Smooth muscle cell (in vitro differentiated cells): ENCODE results near the gene BST2. TPM values are rescaled to one million over a fixed set of nuclear protein-coding genes. Genes with fewer than 3 reads are reported as not detected.

Experiments
- DNase-seq: peaks from one replicate; lab custom pipeline; 2025; ENCODE audit not compliant: unreplicated experiment; lab: John Stamatoyannopoulos, UW
- H2AFZ ChIP-seq: fragments of 200-600 bp; sonication (generic); 2 replicates; pipeline ENCODE4 v1.6.0; 2016; ENCODE audit warnings: antibody characterized with exemption, low read depth, mild to moderate bottlenecking
- H3F3A ChIP-seq: fragments of 200-600 bp; sonication (generic); 2 replicates; pipeline ENCODE4 v1.6.0; 2017; ENCODE audit warnings: antibody characterized with exemption, low read depth
- H3K27ac ChIP-seq: fragments of 200-600 bp; sonication (generic); 2 replicates; pipeline ENCODE4 v1.5.1; 2016; ENCODE audit warnings: low read depth, mild to moderate bottlenecking
- H3K27me3 ChIP-seq: fragments of 200-600 bp; sonication (generic); 2 replicates; pipeline ENCODE4 v1.6.1; 2016; ENCODE audit warnings: low read depth, mild to moderate bottlenecking
- H3K36me3 ChIP-seq: fragments of 200-600 bp; sonication (generic); 2 replicates; pipeline ENCODE4 v1.5.1; 2016; ENCODE audit warnings: low read depth
- H3K4me1 ChIP-seq: fragments of 200-600 bp; sonication (generic); 2 replicates; pipeline ENCODE4 v1.5.1; 2016; ENCODE audit warnings: low read depth
- H3K4me2 ChIP-seq: fragments of 200-600 bp; sonication (generic); 2 replicates; pipeline ENCODE4 v1.6.0; 2016; ENCODE audit warnings: mild to moderate bottlenecking
- H3K4me3 ChIP-seq: fragments of 200-600 bp; sonication (generic); 2 replicates; pipeline ENCODE4 v1.5.1; 2016; ENCODE audit warnings: mild to moderate bottlenecking
- H3K79me2 ChIP-seq: fragments of 200-600 bp; sonication (generic); 2 replicates; pipeline ENCODE4 v1.6.0; 2016; ENCODE audit warnings: low read depth, mild to moderate bottlenecking
- H3K9ac ChIP-seq: fragments of 200-600 bp; sonication (generic); 2 replicates; pipeline ENCODE4 v1.6.0; 2016; ENCODE audit warnings: low read depth
- H3K9me3 ChIP-seq: fragments of 200-600 bp; sonication (generic); replicated peaks from 2 replicates; pipeline ENCODE4 v1.5.1; 2016; ENCODE audit warnings: low read depth
- H4K20me1 ChIP-seq: fragments of 200-600 bp; sonication (generic); 2 replicates; pipeline ENCODE4 v1.6.0; 2016; ENCODE audit warnings: low read depth
- CTCF ChIP-seq: fragments of 200-600 bp; sonication (generic); IDR thresholded peaks from 2 replicates; pipeline ENCODE4 v1.5.1; 2017; ENCODE audit warnings: borderline replicate concordance, mild to moderate bottlenecking, antibody characterized with exemption; ENCODE audit not compliant: insufficient read depth, poor library complexity, severe bottlenecking
- WGBS: methylation state at CpG from one replicate; pipeline ENCODE4 v1.1.7; 2016; ENCODE audit warnings: low lambda C conversion rate; 5-methylcytosine and 5-hydroxymethylcytosine counted together
- polyA plus RNA-seq: library from polyadenylated mRNA; unstranded; fragments of >200 nt; fragmentation: Nextera tagmentation; extraction: Ambion mirVana; gene quantifications from 2 replicates; pipeline ENCODE4 v1.2.1, GENCODE V29; 2016
- total RNA-seq: library from RNA; depleted of rRNA; stranded (reverse); fragments of >200 nt; gene quantifications from 2 replicates; pipeline ENCODE4 v1.2.3, GENCODE V29; 2014

The BST2 gene
- total RNA-seq (3.7 and 5.2 TPM in 2 replicates), polyA plus RNA-seq (14.4 and 22.4 TPM in 2 replicates)

- no peak for TF ChIP-seq CTCF
- Histone ChIP-seq H2AFZ (no peak within 1 kb of the TSS), H3K9ac (no peak within 1 kb of the TSS), H3K36me3 (no peaks in the 10 kb centered on the region), H3F3A (no peaks in the 10 kb centered on the region), H4K20me1 (no peaks in the 10 kb centered on the region), H3K79me2 (no peaks in the 10 kb centered on the region), H3K4me2 (no peak within 1 kb of the TSS), H3K27me3 (no peaks in the 10 kb centered on the region), H3K9me3 (no peaks in the 10 kb centered on the region), H3K4me1 (peaks cover 15% of the 10 kb centered on the region), H3K4me3 (no peak within 1 kb of the TSS), H3K27ac (no peak within 1 kb of the TSS)
- no peak for DNase-seq
- WGBS, result 88% methylated on average over 18 of the region's 18 CpGs
These were observed at the start of gene BST2 for GRCh38 chr19:17405250-17406045. Gene BST2, minus strand, starts transcription at chr19:17405630. Its CDS starts 55 bp downstream, at chr19:17405575.

GRCh38 chr19:17454576-17455071 lies 49.2 kb upstream of the BST2 start:
- no peak for DNase-seq
- Histone ChIP-seq H3K9ac (no peak overlapping the region), H3K27me3 (peaks cover 48% of the 10 kb centered on the region), H3K9me3 (no peaks in the 10 kb centered on the region), H3F3A (no peaks in the 10 kb centered on the region), H4K20me1 (no peaks in the 10 kb centered on the region), H3K36me3 (no peaks in the 10 kb centered on the region), H3K27ac (no peak overlapping the region), H2AFZ (no peak overlapping the region), H3K4me1 (no peaks in the 10 kb centered on the region), H3K4me3 (no peak overlapping the region), H3K79me2 (no peaks in the 10 kb centered on the region), H3K4me2 (no peak overlapping the region)
- no peak for TF ChIP-seq CTCF
- 9% methylated on average over 12 of the region's 13 CpGs for WGBS

GRCh38 chr19:17451820-17452219 lies 46.4 kb upstream of the BST2 start:
- Histone ChIP-seq H3K4me1 (no peaks in the 10 kb centered on the region), H3K4me3 (no peak overlapping the region), H3K27ac (no peak overlapping the region), H3F3A (no peaks in the 10 kb centered on the region), H4K20me1 (no peaks in the 10 kb centered on the region), H3K9me3 (no peaks in the 10 kb centered on the region), H3K9ac (no peak overlapping the region), H3K79me2 (no peaks in the 10 kb centered on the region), H2AFZ (no peak overlapping the region), H3K27me3 (peaks cover 46% of the 10 kb centered on the region), H3K4me2 (no peak overlapping the region), H3K36me3 (no peaks in the 10 kb centered on the region)
- WGBS, result 89% methylated on average over 4 of the region's 4 CpGs
- DNase-seq, result no peak
- TF ChIP-seq CTCF, result no peak
